ACC112 (cell line): ENCODE data around the gene YPEL2.
"Not testable (repeated sequence)": the region's sequence is repeated elsewhere in the genome, so short reads cannot be mapped to it uniquely, and the experiment has no call there.

Source experiments
- H2AFZ ChIP-seq: fragments of 200-600 bp; sonication (generic); one replicate; pipeline ENCODE4 v1.6.0; 2017; ENCODE audit warnings: antibody characterized with exemption, low read length; ENCODE audit not compliant: unreplicated experiment
- H3K27ac ChIP-seq: fragments of 200-600 bp; sonication (generic); 2 replicates; pipeline ENCODE4 v1.5.1; 2014; ENCODE audit warnings: low read depth, mild to moderate bottlenecking, antibody characterized with exemption, low read length, moderate library complexity
- H3K27me3 ChIP-seq: fragments of 200-600 bp; sonication (generic); 2 replicates; pipeline ENCODE4 v1.6.1; 2014; ENCODE audit warnings: mild to moderate bottlenecking, antibody characterized with exemption, low read length, moderate library complexity, mixed read lengths; ENCODE audit not compliant: insufficient read depth
- H3K36me3 ChIP-seq: fragments of 200-600 bp; sonication (generic); 2 replicates; pipeline ENCODE4 v1.6.1; 2016; ENCODE audit warnings: mild to moderate bottlenecking, antibody characterized with exemption, low read length, moderate library complexity, mixed read lengths; ENCODE audit not compliant: insufficient read depth
- H3K4me1 ChIP-seq: fragments of 200-600 bp; sonication (generic); one replicate; pipeline ENCODE4 v1.6.1; 2016; ENCODE audit warnings: low read length, mixed read lengths; ENCODE audit not compliant: insufficient read depth, unreplicated experiment, control insufficient read depth
- H3K4me3 ChIP-seq: fragments of 200-600 bp; sonication (generic); 2 replicates; pipeline ENCODE4 v1.5.1; 2014; ENCODE audit warnings: mild to moderate bottlenecking, low read depth, low read length
- H3K79me2 ChIP-seq: fragments of 200-600 bp; sonication (generic); one replicate; pipeline ENCODE4 v1.6.0; 2016; ENCODE audit warnings: low read length; ENCODE audit not compliant: control insufficient read depth, unreplicated experiment, insufficient read depth

The YPEL2 gene

DNA sequence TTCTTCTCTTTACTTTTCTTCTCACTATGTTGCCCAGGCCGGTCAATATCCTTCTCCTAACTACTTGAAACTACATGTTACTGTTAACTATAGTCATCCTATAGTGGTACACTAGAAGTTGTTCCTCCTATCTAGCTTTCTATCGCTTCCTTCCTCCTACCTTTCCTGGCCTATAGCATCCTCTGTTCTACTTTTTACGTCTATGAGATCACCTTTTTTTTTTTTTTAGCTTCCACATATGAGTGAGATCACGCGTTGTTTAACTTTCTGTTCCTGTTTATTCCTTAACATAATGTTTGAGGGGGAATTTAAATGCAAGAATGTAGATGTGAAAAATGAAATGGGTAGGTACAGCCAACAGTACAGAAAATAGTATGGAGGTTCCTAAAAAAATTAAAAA, 30.5 kb upstream of the YPEL2 start:
- no peaks in the 10 kb centered on the region for H3K79me2 ChIP-seq
- no peaks in the 10 kb centered on the region for H3K36me3 ChIP-seq
- no peak overlapping the region for H3K27ac ChIP-seq
- H3K27me3 ChIP-seq, result 0 out of 2 replicates have a peak, but pooled peaks cover 3% of the 10 kb centered on the region
- H3K4me1 ChIP-seq, result no peaks in the 10 kb centered on the region
- no peak overlapping the region for H3K4me3 ChIP-seq
- no peak overlapping the region for H2AFZ ChIP-seq

DNA sequence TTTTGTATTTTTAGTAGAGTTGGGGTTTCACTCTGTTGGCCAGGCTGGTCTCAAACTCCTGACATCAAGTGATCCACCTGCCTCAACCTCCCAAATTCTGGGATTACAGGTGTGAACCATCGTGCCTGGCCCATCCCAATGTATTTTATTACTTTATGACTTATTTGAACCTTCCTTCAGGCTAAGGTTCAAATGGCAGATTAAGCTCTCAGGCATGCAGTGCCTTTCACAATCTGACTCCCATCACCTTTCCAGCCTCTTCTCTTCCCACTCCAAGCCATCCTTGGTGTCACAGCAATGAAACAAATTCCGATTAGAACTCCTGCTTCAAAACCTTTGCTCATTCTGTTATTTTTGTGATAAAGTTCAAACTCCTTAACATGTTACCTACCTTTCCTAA, 26.6 kb upstream of the YPEL2 start:
- Histone ChIP-seq H3K36me3 (no peaks in the 10 kb centered on the region), H3K4me3 (no peak overlapping the region), H3K27ac (no peak overlapping the region), H2AFZ (no peak overlapping the region), H3K27me3 (0 out of 2 replicates have a peak, but pooled peaks cover 3% of the 10 kb centered on the region), H3K4me1 (no peaks in the 10 kb centered on the region), H3K79me2 (no peaks in the 10 kb centered on the region)

DNA sequence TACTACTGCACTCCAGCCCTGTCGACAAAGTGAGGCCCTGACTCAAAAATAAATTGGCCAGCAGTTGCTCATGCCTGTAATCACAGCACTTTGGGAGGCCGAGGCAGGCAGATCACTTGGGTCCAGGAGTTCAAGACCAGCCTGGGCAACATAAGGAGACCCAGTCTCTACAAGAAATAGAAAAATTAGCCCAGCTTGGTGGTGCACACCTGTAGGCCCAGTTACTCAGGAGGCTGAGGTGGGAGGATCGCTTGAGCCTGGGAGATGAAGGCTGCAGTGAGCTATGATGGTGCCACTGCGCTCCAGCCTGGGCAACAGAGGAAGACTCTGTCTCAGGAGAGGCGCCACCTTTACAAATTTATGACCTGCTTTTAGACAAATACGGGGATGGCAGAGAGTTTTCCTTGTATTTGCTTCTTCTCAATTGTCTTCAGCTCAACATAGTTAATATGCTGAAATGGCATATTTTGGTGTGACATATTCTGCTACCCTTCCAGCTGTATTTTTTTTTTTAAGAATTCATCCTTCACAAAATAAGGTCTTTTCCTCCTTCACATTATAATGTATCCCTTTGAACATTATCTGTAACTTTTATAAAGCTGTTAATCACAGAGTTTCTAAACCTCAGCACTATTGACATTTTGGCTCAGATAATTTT, 21.1 kb upstream of the YPEL2 start:
- H3K27me3 ChIP-seq, result no peaks in the 10 kb centered on the region
- H3K79me2 ChIP-seq, result no peaks in the 10 kb centered on the region
- peak overlapping the region; percentile 68 for H2AFZ ChIP-seq
- no peaks in the 10 kb centered on the region for H3K36me3 ChIP-seq
- no peak overlapping the region for H3K27ac ChIP-seq
- H3K4me1 ChIP-seq, result peaks cover 3% of the 10 kb centered on the region
- H3K4me3 ChIP-seq, result no peak overlapping the region

DNA sequence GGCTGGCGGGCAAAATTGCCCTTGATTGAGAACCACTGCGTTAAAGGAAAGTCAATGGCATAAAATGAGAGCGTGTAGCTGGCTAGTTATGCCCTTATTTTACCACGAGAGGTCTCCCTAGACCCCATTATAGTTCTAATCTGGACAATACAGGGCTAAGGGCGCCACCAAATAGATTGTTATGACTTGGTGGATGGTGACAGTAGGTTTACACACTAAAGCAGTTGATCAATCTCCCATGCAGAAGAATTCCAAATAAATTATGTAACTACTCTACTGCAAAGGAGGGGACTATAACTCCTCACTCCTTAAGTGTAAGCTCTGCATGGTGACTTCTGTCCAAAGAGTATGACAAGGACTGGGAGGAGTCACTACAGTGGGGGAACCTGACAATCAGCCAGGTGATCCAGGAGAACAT, 20.4 kb upstream of the YPEL2 start:
- Histone ChIP-seq H2AFZ (peak overlapping the region; percentile 68), H3K4me3 (no peak overlapping the region)

DNA sequence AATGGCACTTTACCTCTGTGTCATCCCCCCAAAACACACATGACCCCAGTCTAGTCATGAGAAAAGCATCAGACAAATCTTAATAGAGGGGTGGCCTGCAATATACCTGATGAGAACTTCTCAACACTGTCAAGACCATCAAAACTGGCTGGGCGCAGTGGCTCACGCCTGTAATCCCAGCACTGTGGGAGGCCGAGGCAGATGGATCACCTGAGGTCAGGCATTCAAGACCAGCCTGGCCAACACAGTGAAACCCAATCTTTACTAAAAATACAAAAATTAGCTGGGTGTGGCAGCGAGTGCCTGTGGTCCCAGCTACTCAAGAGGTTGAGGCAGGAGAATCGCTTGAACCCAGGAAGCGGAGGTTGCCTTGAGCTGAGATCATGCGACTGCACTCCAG, 19.9 kb upstream of the YPEL2 start:
- not testable (repeated sequence) for H3K27me3 ChIP-seq, H3K79me2 ChIP-seq, H3K27ac ChIP-seq, H3K4me1 ChIP-seq, H2AFZ ChIP-seq, H3K36me3 ChIP-seq, H3K4me3 ChIP-seq

More for the DNA sequence above, 20.4 kb upstream of the YPEL2 start:
- Histone ChIP-seq H3K4me1 (peaks cover 3% of the 10 kb centered on the region), H3K36me3 (no peaks in the 10 kb centered on the region), H3K27me3 (no peaks in the 10 kb centered on the region), H3K27ac (no peak overlapping the region), H3K79me2 (no peaks in the 10 kb centered on the region)

DNA sequence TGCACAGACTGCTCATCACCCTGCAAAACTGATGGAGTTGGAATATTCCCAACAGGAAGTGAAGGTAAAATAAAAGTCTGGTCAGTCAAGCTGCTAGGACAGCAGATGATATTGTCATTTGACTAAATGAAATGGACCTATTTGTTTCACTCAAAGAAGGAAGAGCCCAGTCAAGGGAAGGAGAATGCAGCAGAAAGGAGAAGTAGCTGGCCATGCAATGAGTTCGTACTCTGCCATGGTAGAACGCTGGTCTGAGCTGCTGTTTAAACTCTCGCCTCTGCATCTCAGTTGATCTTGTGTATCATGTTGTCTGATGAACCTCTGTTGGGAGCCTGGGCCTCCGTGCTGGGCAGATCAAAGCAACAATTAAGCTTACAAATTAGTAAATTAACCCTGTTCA, 15.6 kb upstream of the YPEL2 start:
- Histone ChIP-seq H3K27me3 (no peaks in the 10 kb centered on the region), H3K4me1 (peaks cover 3% of the 10 kb centered on the region), H3K79me2 (no peaks in the 10 kb centered on the region), H2AFZ (no peak overlapping the region), H3K36me3 (no peaks in the 10 kb centered on the region), H3K27ac (no peak overlapping the region), H3K4me3 (no peak overlapping the region)

DNA sequence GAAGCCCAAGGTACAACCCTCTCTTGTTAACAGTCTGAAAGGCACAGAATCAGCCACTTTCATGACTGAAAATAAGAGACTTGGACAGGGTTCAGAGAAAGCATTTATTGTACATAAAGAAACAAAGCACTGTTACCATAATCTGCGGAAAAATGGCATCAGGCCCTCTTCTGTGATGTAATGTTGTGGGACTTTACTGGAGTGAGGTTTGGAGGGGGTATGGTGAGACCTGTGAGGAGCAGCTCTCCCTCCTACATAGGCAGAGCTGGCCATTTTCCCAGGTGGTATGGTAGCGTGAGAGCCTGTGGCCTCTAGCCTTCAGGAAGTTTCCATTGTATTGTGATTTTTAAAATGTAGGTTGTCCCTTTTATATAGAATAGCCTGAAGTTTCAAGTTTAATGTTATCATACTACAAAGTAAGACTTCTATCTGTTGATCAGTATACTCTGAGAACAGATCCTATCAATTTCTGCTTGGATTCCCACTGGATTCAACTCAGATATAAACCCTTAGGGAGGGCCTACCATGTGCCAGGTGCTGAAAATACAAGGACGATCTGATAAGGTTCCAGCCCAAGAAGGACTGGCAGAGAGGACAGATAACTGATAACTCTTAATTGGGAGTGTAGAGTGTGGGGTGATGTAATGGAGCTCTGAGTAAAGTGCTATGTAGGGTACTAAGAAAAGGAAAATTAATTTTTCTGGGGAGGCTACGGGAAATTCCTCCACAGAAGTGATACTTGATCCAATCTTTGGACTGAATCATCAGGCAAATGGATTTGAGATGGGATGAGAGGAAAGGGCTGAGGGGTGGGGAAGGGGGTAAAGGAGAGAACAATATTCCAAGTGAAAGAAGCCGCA, 4.1 kb upstream of the YPEL2 start:
- Histone ChIP-seq H3K79me2 (no peaks in the 10 kb centered on the region), H3K36me3 (no peaks in the 10 kb centered on the region), H3K4me1 (peaks cover 35% of the 10 kb centered on the region), H2AFZ (peak overlapping the region; percentile 5), H3K27ac (peak overlapping the region; percentile 22), H3K27me3 (no peaks in the 10 kb centered on the region), H3K4me3 (no peak overlapping the region)

DNA sequence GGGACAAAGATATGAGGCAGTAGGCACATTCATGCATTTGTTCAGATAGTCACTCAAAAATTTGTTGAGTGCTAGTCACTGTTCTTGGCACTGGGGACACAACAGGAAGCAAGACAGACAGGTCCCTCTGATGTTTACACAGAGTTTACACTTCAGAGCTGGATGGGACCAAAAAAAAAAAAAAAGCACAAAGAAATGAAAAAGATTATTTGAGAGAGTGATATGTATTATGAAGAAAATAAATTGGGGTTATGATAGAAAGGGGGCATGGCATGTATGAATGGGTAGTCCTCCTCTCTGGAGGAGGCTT, 3.5 kb upstream of the YPEL2 start:
- H3K36me3 ChIP-seq, result no peaks in the 10 kb centered on the region
- peaks cover 38% of the 10 kb centered on the region for H3K4me1 ChIP-seq
- peak overlapping the region; percentile 5 for H2AFZ ChIP-seq
- H3K27ac ChIP-seq, result peak overlapping the region; percentile 22
- H3K4me3 ChIP-seq, result no peak overlapping the region
- peaks cover 4% of the 10 kb centered on the region for H3K79me2 ChIP-seq
- H3K27me3 ChIP-seq, result no peaks in the 10 kb centered on the region

DNA sequence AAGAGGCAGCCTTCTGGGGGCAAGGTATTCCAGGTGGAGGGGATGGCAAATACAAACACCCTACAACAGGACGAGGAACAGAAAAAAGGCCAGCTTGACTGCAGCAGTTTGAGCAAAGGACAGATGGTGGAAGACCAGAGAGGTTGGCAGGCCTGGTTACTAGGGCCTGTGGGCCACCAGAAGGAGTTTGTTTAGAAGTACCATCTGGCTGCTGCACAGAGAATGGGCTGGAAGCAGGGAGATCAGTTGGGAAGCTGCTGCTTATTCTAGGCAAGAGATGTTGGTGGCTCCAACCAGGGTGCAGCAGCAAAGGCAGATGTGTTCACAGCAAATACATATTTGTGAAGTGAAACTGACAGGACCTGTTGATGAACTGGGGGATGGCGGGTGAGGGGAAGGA, 2.9 kb upstream of the YPEL2 start:
- Histone ChIP-seq H2AFZ (no peak overlapping the region), H3K36me3 (no peaks in the 10 kb centered on the region), H3K27ac (no peak overlapping the region), H3K79me2 (peaks cover 11% of the 10 kb centered on the region), H3K4me3 (no peak overlapping the region), H3K4me1 (peaks cover 44% of the 10 kb centered on the region), H3K27me3 (no peaks in the 10 kb centered on the region)

DNA sequence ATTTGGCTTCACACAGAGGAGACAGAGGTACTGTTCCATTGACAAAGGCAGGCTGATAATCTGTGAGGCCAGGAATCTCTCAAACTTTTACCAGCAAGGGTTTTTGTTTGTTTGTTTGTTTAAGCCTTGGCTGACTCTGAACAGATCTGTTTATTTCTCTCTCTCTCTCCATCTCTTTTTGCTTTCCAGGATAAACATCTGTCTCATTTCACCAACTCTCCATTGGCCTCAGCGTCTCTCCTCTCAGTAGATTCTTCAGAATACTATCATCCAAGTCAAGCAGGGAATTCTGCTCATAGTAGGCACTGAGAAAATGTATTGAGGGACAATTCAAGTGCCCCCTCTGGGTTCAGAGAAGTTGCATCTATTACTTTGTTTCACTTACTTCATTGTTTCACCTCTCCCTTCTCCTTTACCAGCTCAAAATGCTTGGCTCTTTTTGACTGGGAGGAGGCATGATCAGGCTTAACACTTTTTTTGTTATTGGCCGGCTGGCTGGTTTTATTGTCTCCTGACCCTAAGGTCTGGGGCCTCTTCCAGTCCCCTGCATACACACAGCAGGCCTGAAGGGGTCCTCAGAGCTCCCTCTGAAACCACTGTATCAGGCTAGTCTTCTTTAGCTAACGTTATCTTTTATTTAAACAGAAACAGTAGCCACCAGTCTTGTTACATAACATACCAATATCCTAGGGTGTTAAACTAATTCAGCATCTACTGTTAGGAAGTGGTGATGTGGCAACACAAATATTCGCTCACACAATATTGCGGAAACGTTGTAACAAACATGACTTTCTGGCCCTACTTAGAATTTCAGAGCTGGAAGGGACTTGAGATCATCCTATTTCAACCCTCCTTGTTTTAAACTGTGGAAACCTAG, 2.0 kb upstream of the YPEL2 start:
- peak overlapping the region; percentile 17; the same call in 1 of the 2 replicates for H3K4me3 ChIP-seq
- H2AFZ ChIP-seq, result peak overlapping the region; percentile 66
- peak overlapping the region; percentile 84 for H3K27ac ChIP-seq
- peaks cover 19% of the 10 kb centered on the region for H3K79me2 ChIP-seq
- no peaks in the 10 kb centered on the region for H3K36me3 ChIP-seq
- H3K27me3 ChIP-seq, result no peaks in the 10 kb centered on the region
- peaks cover 45% of the 10 kb centered on the region for H3K4me1 ChIP-seq
